Sigmoid colon (tissue), 7 donors: ENCODE measurements around the gene LGALS7B. TPM values are rescaled to one million over a fixed set of nuclear protein-coding genes. Genes with fewer than 3 reads are reported as not detected.
"Not testable (repeated sequence)": the region's sequence is repeated elsewhere in the genome, so short reads cannot be mapped to it uniquely, and the experiment has no call there.

Experiments used
- DNase-seq: peaks from one replicate; pipeline ENCODE4 v3.0.0-alpha.2; 2019
- H3K27ac ChIP-seq, 4 donors: fragments of 200-600 bp; sonication (generic); one replicate each; pipeline ENCODE4 v1.5.1; 2016 to 2019; ENCODE audit warnings: mild to moderate bottlenecking in 1 of 4
- H3K27me3 ChIP-seq, 3 donors: fragments of 200-600 bp; sonication (generic); one replicate each; pipeline ENCODE4 v1.5.1; 2019; ENCODE audit warnings: mild to moderate bottlenecking in 1 of 3
- H3K36me3 ChIP-seq, 4 donors: fragments of 200-600 bp; sonication (generic); one replicate each; pipeline ENCODE4 v1.5.1; 2016 to 2019
- H3K4me1 ChIP-seq, 4 donors: fragments of 200-600 bp; sonication (generic); one replicate each; pipeline ENCODE4 v1.5.1; 2017 to 2019
- H3K4me3 ChIP-seq, 4 donors: fragments of 200-600 bp; sonication (generic); one replicate each; pipeline ENCODE4 v1.5.1; 2017 to 2019; ENCODE audit warnings: mild to moderate bottlenecking in 2 of 4, moderate library complexity in 1 of 4
- H3K9me3 ChIP-seq, 4 donors: fragments of 200-600 bp in 3 of 4; sonication (generic) in 3 of 4; one replicate each; pipeline versions ENCODE4 v1.5.1 to v1.6.1; 2013 to 2019
- EP300 ChIP-seq, 4 donors: sonication (generic); formaldehyde crosslinking; IDR thresholded peaks; one replicate each; pipeline ENCODE4 v1.6.1; 2017; ENCODE audit warnings: antibody characterized with exemption in 4 of 4
- POLR2A ChIP-seq, 2 donors: fragments of 450-650 bp; IDR thresholded peaks; one replicate each; pipeline ENCODE4 v1.6.1; 2016; ENCODE audit warnings: antibody characterized with exemption in 2 of 2, mild to moderate bottlenecking in 2 of 2, moderate library complexity in 2 of 2
- POLR2AphosphoS5 ChIP-seq, 4 donors: sonication (generic); formaldehyde crosslinking; IDR thresholded peaks; one replicate each; pipeline ENCODE4 v1.6.1; 2017; ENCODE audit warnings: antibody characterized with exemption in 4 of 4
- WGBS, 2 donors: extraction: QIAGEN DNeasy Blood & Tissue Kit; methylation state at CpG; one replicate each; pipeline ENCODE4 v1.1.7; 2013; 5-methylcytosine and 5-hydroxymethylcytosine counted together
- intact Hi-C: fragments of 100-400 bp; cut with DNase I; formaldehyde crosslinking; loops from one replicate; pipeline ENCODE4 v1.15.1; 2023
- polyA plus RNA-seq, 3 donors: library from polyadenylated mRNA; stranded (reverse); fragments of 200-250 nt; gene quantifications; one replicate each; pipeline ENCODE4 v1.2.3, GENCODE V29; 2013
- total RNA-seq, 4 donors: library from RNA; depleted of rRNA; stranded (reverse); fragments of >200 nt; gene quantifications; one replicate each; pipeline ENCODE4 v1.1.0, GENCODE V29; 2016
- TF ChIP-seq, protein P1 (sequence below), 4 experiments: fragments of 450-650 bp in 3 of 4; fragments of 200-600 bp in 1 of 4; IDR thresholded peaks; one replicate each; pipeline ENCODE4 v1.5.1; 2016 to 2019; ENCODE audit warnings: antibody characterized with exemption in 4 of 4, mild to moderate bottlenecking in 3 of 4, moderate library complexity in 2 of 4
- donor health status: healthy with polysubstance abuse.
- donor health status: Bipolar disorder and iron deficiency.
- donor health status: healthy.

Gene LGALS7B
- total and polyA plus RNA-seq, 7 donors: 1.2 to 3.0 TPM; not detected in 5

DNA sequence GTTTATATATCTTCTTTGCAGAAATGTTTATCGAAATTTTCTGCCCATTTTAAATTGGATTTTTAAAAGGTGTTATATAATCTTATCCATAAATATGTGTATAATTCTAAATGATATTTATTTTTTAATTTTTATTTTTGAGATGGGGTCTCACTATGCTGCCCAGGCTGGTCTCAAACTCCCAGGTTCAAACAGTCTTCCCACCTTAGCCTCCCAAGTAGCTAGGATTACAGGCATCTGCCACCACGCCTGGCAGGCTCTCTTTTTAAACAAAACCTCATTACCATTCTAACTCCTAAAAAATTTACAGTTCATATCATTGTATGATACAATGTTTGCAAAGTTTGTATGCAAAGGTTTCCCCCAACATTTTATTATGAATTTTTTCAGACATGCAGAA is 7.2 kb downstream of the LGALS7B start:
- no peak for TF ChIP-seq POLR2A (IDR thresholded peaks at IDR 0.05)
- TF ChIP-seq POLR2AphosphoS5 (IDR thresholded peaks at IDR 0.05): no peak
- Histone ChIP-seq H3K9me3 (no peaks in the 10 kb centered on the region), H3K27me3 (no peaks in the 10 kb centered on the region), H3K36me3 (no peaks in the 10 kb centered on the region), H3K27ac (no peak overlapping the region), H3K4me1 (peaks cover 0 to 8% (median 2%) of the 10 kb centered on the region in 4 donors), H3K4me3 (no peak overlapping the region)
- no peak for DNase-seq
- intact Hi-C loops: no loop called here
- 67 to 88% methylated on average over 2 of the region's 2 CpGs for WGBS, 2 donors

DNA sequence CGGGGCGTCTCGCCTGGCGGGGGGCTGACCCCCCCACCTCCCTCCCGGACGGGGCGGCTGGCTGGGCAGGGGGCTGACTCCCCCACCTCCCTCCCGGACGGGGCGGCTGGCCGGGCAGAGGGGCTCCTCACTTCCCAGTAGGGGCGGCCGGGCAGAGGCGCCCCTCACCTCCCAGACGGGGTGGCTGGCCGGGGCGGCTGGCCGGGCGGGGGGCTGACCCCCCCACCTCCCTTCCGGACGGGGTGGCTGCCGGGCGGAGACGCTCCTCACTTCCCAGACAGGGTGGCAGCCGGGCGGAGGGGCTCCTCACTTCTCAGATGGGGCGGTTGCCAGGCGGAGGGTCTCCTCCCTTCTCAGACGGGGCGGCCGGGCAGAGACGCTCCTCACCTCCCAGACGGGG is 8.8 kb downstream of the LGALS7B start:
- WGBS, 2 donors: 92 to 94% methylated on average over 31 to 33 of the region's 33 CpGs
- H3K4me1 ChIP-seq, H3K27me3 ChIP-seq, H3K36me3 ChIP-seq, H3K27ac ChIP-seq, DNase-seq, intact Hi-C loops, H3K4me3 ChIP-seq, H3K9me3 ChIP-seq: not testable (repeated sequence)

DNA sequence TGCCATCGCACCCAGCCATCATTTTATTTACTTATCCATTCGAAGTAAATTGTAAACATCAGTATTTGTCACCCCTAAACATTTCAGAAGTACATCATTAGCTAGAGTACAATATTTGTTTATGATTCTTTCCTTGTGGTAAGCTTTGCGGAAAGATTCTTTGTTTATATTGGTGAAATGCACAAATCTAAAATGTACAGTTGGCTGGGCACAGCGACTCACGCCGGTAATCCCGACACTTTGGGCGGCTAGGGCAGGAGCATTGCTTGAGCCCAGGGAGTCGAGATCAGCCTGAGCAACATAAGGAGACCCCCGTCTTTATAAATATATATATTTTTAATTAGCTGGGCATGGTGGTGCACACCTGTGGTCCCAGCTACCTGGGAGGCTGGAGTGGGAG is 10.1 kb downstream of the LGALS7B start:
- intact Hi-C loops: no loop called here
- H3K4me3 ChIP-seq: no peak overlapping the region
- TF ChIP-seq EP300 (IDR thresholded peaks at IDR 0.05): no peak
- no peak for TF ChIP-seq POLR2A (IDR thresholded peaks at IDR 0.05)
- TF ChIP-seq, protein P1, sequence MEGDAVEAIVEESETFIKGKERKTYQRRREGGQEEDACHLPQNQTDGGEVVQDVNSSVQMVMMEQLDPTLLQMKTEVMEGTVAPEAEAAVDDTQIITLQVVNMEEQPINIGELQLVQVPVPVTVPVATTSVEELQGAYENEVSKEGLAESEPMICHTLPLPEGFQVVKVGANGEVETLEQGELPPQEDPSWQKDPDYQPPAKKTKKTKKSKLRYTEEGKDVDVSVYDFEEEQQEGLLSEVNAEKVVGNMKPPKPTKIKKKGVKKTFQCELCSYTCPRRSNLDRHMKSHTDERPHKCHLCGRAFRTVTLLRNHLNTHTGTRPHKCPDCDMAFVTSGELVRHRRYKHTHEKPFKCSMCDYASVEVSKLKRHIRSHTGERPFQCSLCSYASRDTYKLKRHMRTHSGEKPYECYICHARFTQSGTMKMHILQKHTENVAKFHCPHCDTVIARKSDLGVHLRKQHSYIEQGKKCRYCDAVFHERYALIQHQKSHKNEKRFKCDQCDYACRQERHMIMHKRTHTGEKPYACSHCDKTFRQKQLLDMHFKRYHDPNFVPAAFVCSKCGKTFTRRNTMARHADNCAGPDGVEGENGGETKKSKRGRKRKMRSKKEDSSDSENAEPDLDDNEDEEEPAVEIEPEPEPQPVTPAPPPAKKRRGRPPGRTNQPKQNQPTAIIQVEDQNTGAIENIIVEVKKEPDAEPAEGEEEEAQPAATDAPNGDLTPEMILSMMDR (IDR thresholded peaks at IDR 0.05): no peak
- TF ChIP-seq POLR2AphosphoS5 (IDR thresholded peaks at IDR 0.05): no peak
- no peaks in the 10 kb centered on the region for H3K36me3 ChIP-seq
- no peaks in the 10 kb centered on the region for H3K27me3 ChIP-seq
- H3K9me3 ChIP-seq: no peaks in the 10 kb centered on the region
- 82 to 87% methylated on average over 10 of the region's 10 CpGs for WGBS, 2 donors
- no peaks in the 10 kb centered on the region for H3K4me1 ChIP-seq
- H3K27ac ChIP-seq: no peak overlapping the region
- DNase-seq: no peak

DNA sequence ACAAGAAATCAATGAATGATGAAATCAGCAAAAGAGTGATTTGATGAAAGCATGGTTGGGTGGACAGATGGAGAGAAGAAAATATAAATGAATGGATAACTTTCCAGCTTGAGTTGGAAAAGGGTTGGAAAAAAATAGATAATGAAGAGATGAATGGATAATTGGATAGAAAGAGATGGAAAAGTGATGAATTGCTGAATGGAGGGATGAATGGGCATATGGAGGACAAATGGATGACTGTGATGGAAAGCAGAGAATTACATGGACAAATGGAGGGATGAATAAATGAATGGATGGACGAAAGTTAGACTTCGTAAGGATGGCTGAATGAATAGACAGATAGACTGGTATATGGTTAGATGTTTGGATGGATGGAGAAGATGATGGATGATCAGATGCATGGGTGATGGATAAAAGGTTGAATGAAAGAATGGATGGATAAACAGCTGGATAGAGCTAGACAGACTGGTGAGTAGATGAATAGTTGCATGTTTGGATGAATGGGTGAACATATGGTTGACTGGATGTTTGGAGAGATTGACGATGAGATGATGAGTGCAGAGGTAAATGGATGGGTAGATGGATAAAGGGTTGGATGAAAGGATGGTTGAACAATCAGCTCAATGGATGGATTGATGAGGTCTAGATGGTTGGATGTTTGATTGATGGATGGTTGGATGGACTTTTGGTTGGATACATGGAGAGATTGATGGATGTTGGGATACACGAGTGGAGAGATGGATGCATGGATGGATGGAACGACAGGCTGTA is 11.8 kb downstream of the LGALS7B start:
- Histone ChIP-seq H3K4me3 (no peak overlapping the region), H3K27ac (no peak overlapping the region), H3K9me3 (no peaks in the 10 kb centered on the region), H3K4me1 (no peaks in the 10 kb centered on the region), H3K36me3 (no peaks in the 10 kb centered on the region), H3K27me3 (no peaks in the 10 kb centered on the region)
- intact Hi-C loops: no loop called here
- no peak for DNase-seq
- TF ChIP-seq POLR2AphosphoS5 (IDR thresholded peaks at IDR 0.05): no peak
- TF ChIP-seq, protein P1 (IDR thresholded peaks at IDR 0.05): no peak
- TF ChIP-seq EP300 (IDR thresholded peaks at IDR 0.05): no peak
- no peak for TF ChIP-seq POLR2A (IDR thresholded peaks at IDR 0.05)
- 86 to 96% methylated on average over 5 of the region's 5 CpGs for WGBS, 2 donors

DNA sequence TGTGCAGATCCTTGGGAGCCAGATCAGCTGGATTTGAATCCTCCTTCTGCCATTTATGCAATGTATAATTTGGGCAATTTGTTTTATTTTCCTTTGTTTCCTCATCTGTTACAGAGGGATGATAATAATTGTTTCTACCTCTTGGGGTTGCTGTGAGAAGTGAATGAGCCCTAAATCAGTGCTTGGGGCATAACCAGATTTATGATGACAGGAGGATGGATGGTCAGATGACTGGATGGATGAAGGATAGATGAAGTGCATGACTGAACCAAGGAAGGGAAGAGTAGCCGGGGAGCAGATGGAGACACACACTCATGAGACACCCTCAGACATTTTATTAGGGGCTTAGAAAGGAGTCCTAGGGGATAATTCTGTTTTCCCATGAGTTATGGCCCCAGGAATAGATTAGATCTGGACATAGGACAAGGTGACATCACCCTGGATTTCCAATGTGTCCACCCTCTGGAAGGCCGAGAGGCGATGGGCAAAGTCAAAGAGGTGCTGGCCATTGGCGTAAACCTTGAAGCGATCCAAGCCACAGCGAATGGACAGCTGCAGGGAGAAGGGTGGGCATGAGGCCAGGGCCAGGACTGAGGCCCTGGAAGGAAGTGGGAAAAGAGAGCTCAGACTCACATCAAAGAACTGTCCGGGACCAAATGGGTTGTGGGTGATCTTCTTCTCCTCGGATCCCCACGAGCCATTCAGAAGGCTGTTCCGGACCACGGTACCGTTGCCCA is 12.5 kb downstream of the LGALS7B start:
- intact Hi-C loops: no loop called here
- no peak for DNase-seq
- no peak for TF ChIP-seq EP300 (IDR thresholded peaks at IDR 0.05)
- TF ChIP-seq POLR2AphosphoS5 (IDR thresholded peaks at IDR 0.05): no peak
- TF ChIP-seq POLR2A (IDR thresholded peaks at IDR 0.05): no peak
- TF ChIP-seq, protein P1 (IDR thresholded peaks at IDR 0.05): no peak
- Histone ChIP-seq H3K36me3 (no peaks in the 10 kb centered on the region), H3K27ac (no peak overlapping the region), H3K27me3 (no peaks in the 10 kb centered on the region), H3K4me3 (no peak overlapping the region), H3K9me3 (no peaks in the 10 kb centered on the region), H3K4me1 (no peaks in the 10 kb centered on the region)
- WGBS, 2 donors: 94 to 95% methylated on average over 12 of the region's 12 CpGs
